BJ (cell line): ENCODE data around the gene KCNQ1. TPM values are rescaled to one million over a fixed set of nuclear protein-coding genes. Genes with fewer than 3 reads are reported as not detected.

Source experiments
- CTCF ChIA-PET: fragments of 350-600 bp; formaldehyde crosslinking; extraction: SDS; loops from one replicate; lab custom pipeline; 2021; ENCODE audit warnings: antibody characterized with exemption, inconsistent platforms; lab: Yijun Ruan, JAX
- POLR2A ChIA-PET: fragments of 300-600 bp; sonication (Branson Sonifier 250); formaldehyde crosslinking; extraction: SDS; loops from one replicate; lab custom pipeline; 2021; ENCODE audit warnings: antibody characterized with exemption; lab: Charles Lee
- DNase-seq: peaks from one replicate; pipeline ENCODE4 v3.0.0-alpha.2; 2011; ENCODE audit warnings: low read depth
- H3K27me3 ChIP-seq: 2 replicates; pipeline ENCODE4 v1.6.0; 2011; ENCODE audit warnings: low read length; ENCODE audit not compliant: control insufficient read depth, insufficient read depth
- H3K36me3 ChIP-seq: 2 replicates; pipeline ENCODE4 v1.5.1; 2011; ENCODE audit warnings: low read length; ENCODE audit not compliant: control insufficient read depth, insufficient read depth
- H3K4me3 ChIP-seq: 2 replicates; pipeline ENCODE4 v1.5.1; 2011; ENCODE audit warnings: low read depth, mild to moderate bottlenecking, control low read depth, low read length
- CTCF ChIP-seq: IDR thresholded peaks from 2 replicates; pipeline ENCODE4 v1.5.1; 2011; ENCODE audit warnings: low read depth, mild to moderate bottlenecking, control low read depth, inconsistent platforms, low read length, moderate library complexity; ENCODE audit not compliant: insufficient read depth
- polyA minus RNA-seq: library from RNA; depleted of rRNA, polyadenylated mRNA; stranded (reverse); fragments of >200 nt; gene quantifications from 2 replicates; pipeline ENCODE4 v1.2.3, GENCODE V29; 2011; rRNA and poly(A)+ RNA removed
- polyA plus RNA-seq: library from polyadenylated mRNA; depleted of rRNA; stranded (reverse); fragments of >200 nt; gene quantifications from 2 replicates; pipeline ENCODE4 v1.2.3, GENCODE V29; 2011; rRNA removed

The KCNQ1 gene
- polyA plus RNA-seq (not detected in 2 replicates), polyA minus RNA-seq (0.09 TPM in 1 of 2 replicates, not detected in the other)

GRCh38 chr11:2444821-2445745, at the start of gene KCNQ1:
TSS of gene KCNQ1 (plus strand) at chr11:2445008. CDS start at chr11:2445099, 91 bp downstream.
- DNase-seq = no peak
- H3K27me3 ChIP-seq = peaks cover 19% of the 10 kb centered on the region
- POLR2A ChIA-PET = no interaction called here
- TF ChIP-seq CTCF = no peak
- H3K4me3 ChIP-seq = no peak within 1 kb of the TSS
- H3K36me3 ChIP-seq = no peaks in the 10 kb centered on the region
- CTCF ChIA-PET = interaction anchor here (0.7 to 1.8 kb wide), 2 partner anchors 25 to 33 kb away, joined by 3 to 8 read pairs; no protein-coding TSS in a partner anchor

- no peak overlapping the region for H3K4me3 ChIP-seq
- POLR2A ChIA-PET = interaction anchor here (0.6 kb wide), 1 partner anchor 1329 kb away, joined by 5 read pairs; no protein-coding TSS in a partner anchor
- no peak for TF ChIP-seq CTCF
- H3K27me3 ChIP-seq = no peaks in the 10 kb centered on the region
- DNase-seq = no peak
- peaks cover 52% of the 10 kb centered on the region for H3K36me3 ChIP-seq
- CTCF ChIA-PET = interaction anchor here (2.6 kb wide), 1 partner anchor 89 kb away, joined by 9 read pairs; no protein-coding TSS in a partner anchor
Observed at GRCh38 chr11:2395211-2395730, 49.5 kb upstream of the KCNQ1 start.

GRCh38 chr11:2395856-2396255, 49.0 kb upstream of the KCNQ1 start:
- POLR2A ChIA-PET = no interaction called here

GRCh38 chr11:2396471-2396870, 48.3 kb upstream of the KCNQ1 start:
- POLR2A ChIA-PET = no interaction called here
- TF ChIP-seq CTCF = no peak
- Histone ChIP-seq H3K27me3 (no peaks in the 10 kb centered on the region), H3K4me3 (no peak overlapping the region), H3K36me3 (peaks cover 50% of the 10 kb centered on the region)
- CTCF ChIA-PET = interaction anchor here (2.6 kb wide), 1 partner anchor 91 kb away, joined by 9 read pairs; no protein-coding TSS in a partner anchor
- no peak for DNase-seq

More at GRCh38 chr11:2395856-2396255, 49.0 kb upstream of the KCNQ1 start:
- DNase-seq = no peak
- TF ChIP-seq CTCF = no peak
- CTCF ChIA-PET = interaction anchor here (2.6 kb wide), 1 partner anchor 90 kb away, joined by 9 read pairs; no protein-coding TSS in a partner anchor
- Histone ChIP-seq H3K4me3 (no peak overlapping the region), H3K27me3 (no peaks in the 10 kb centered on the region), H3K36me3 (peaks cover 52% of the 10 kb centered on the region)

GRCh38 chr11:2397005-2397404, 47.8 kb upstream of the KCNQ1 start:
- POLR2A ChIA-PET = no interaction called here
- CTCF ChIA-PET = interaction anchor here (2.6 kb wide), 1 partner anchor 91 kb away, joined by 9 read pairs; no protein-coding TSS in a partner anchor
- H3K27me3 ChIP-seq = no peaks in the 10 kb centered on the region
- no peak for TF ChIP-seq CTCF
- DNase-seq = no peak
- peaks cover 46% of the 10 kb centered on the region for H3K36me3 ChIP-seq
- no peak overlapping the region for H3K4me3 ChIP-seq
